Natural killer cell treated with Interleukin-12 subunit alpha and Interleukin-12 subunit beta and Interleukin-15 and Interleukin-18, amount 100 ng/mL, for 72 hours (primary cell): ENCODE measurements around the gene RNU1-3. TPM values are rescaled to one million over a fixed set of nuclear protein-coding genes. Genes with fewer than 3 reads are reported as not detected.
"Not testable (repeated sequence)": the region's sequence is repeated elsewhere in the genome, so short reads cannot be mapped to it uniquely, and the experiment has no call there.

ENCODE experiments used
- ATAC-seq, 2 donors: fragments of 150-1000 bp; cut with Tn5 transposase in 1 of 2; sonication (Bioruptor Pico), chemical (Tn5 transposase) in 1 of 2; 2 replicates each; pipeline ENCODE4 v1.10.0; 2021
- DNase-seq: peaks from one replicate; pipeline ENCODE4 v3.0.0; 2022; ENCODE audit warnings: low spot score
- H3K27ac Mint-ChIP-seq, 2 donors: 1 replicate in 1 of 2; 2 replicates in 1 of 2; pipeline ENCODE4 v1.8.0; 2022; ENCODE audit warnings: mixed read lengths in 2 of 2, mild to moderate bottlenecking in 1 of 2, moderate library complexity in 1 of 2
- H3K27me3 Mint-ChIP-seq, 2 donors: 1 replicate in 1 of 2; 2 replicates in 1 of 2; pipeline ENCODE4 v1.8.0; 2022; ENCODE audit warnings: mixed read lengths in 2 of 2
- H3K36me3 Mint-ChIP-seq: one replicate; pipeline ENCODE4 v1.8.0; 2022; ENCODE audit warnings: mixed read lengths
- H3K4me1 Mint-ChIP-seq, 2 donors: 1 replicate in 1 of 2; 2 replicates in 1 of 2; pipeline ENCODE4 v1.8.0; 2022; ENCODE audit warnings: low read depth in 2 of 2, mixed read lengths in 2 of 2, mild to moderate bottlenecking in 1 of 2
- H3K4me3 Mint-ChIP-seq: one replicate; pipeline ENCODE4 v1.8.0; 2022; ENCODE audit warnings: mixed read lengths
- H3K9me3 Mint-ChIP-seq: 2 replicates; pipeline ENCODE4 v1.8.0; 2022; ENCODE audit warnings: mixed read lengths
- total RNA-seq, 2 donors: library from RNA; stranded (reverse); gene quantifications; one replicate each; pipeline ENCODE4 v1.2.3, GENCODE V29; 2022

The RNU1-3 gene
- total RNA-seq, 2 donors from 2014 or later = 1,591 to 3,879 TPM

DNA sequence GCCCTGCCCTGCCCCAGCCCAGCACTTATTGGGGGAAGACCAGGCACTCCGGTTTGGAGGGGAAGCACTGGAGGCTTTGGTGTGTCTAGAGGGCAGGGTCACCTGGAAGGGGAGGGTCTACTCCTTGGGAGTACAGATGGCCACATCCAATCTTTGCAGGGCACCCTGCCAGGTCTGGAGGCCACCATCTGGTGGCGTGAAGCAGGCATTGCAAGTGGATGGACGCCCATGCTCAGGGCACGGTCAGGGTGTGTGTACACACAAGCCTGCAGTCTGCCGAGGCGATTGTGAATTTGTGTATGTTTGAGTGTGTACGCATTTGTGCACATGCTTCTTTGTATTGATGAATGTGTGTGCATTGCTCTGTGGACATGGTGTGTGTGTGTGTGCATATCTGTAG lies 36.4 kb upstream of the RNU1-3 start:
- not testable (repeated sequence) for H3K4me1 Mint-ChIP-seq

GRCh38 chr1:16702280-16702679 lies 35.5 kb upstream of the RNU1-3 start:
- not testable (repeated sequence) for H3K36me3 Mint-ChIP-seq, H3K27ac Mint-ChIP-seq, H3K9me3 Mint-ChIP-seq, H3K27me3 Mint-ChIP-seq, H3K4me3 Mint-ChIP-seq, H3K4me1 Mint-ChIP-seq, ATAC-seq, DNase-seq

More for the DNA sequence above, 36.4 kb upstream of the RNU1-3 start:
- H3K27me3 Mint-ChIP-seq, H3K4me3 Mint-ChIP-seq, H3K36me3 Mint-ChIP-seq, H3K27ac Mint-ChIP-seq, DNase-seq, H3K9me3 Mint-ChIP-seq: not testable (repeated sequence)
- ATAC-seq = peak; percentile 56 to 58

DNA sequence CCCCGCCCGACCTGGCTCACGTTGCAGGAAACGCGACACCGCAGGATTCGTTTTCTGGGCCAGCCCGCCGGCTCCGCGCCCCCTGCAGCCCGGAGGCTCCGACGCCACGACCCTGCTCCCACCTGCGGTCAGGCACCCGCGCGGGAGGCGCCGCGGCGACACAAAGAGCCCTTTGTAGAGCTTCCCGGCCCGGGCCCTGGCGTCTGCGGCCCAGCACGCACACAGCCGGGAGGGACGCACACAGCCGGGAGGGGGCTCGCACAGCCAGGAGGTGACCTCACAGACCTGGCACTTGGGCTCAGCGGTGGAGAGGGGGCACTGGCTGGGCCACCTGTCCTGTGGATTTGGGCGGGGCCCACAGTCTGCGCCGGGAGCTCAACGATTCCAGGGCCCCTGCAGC lies 34.4 kb upstream of the RNU1-3 start:
- DNase-seq, H3K4me3 Mint-ChIP-seq, ATAC-seq, H3K27ac Mint-ChIP-seq, H3K36me3 Mint-ChIP-seq, H3K4me1 Mint-ChIP-seq, H3K9me3 Mint-ChIP-seq, H3K27me3 Mint-ChIP-seq: not testable (repeated sequence)

DNA sequence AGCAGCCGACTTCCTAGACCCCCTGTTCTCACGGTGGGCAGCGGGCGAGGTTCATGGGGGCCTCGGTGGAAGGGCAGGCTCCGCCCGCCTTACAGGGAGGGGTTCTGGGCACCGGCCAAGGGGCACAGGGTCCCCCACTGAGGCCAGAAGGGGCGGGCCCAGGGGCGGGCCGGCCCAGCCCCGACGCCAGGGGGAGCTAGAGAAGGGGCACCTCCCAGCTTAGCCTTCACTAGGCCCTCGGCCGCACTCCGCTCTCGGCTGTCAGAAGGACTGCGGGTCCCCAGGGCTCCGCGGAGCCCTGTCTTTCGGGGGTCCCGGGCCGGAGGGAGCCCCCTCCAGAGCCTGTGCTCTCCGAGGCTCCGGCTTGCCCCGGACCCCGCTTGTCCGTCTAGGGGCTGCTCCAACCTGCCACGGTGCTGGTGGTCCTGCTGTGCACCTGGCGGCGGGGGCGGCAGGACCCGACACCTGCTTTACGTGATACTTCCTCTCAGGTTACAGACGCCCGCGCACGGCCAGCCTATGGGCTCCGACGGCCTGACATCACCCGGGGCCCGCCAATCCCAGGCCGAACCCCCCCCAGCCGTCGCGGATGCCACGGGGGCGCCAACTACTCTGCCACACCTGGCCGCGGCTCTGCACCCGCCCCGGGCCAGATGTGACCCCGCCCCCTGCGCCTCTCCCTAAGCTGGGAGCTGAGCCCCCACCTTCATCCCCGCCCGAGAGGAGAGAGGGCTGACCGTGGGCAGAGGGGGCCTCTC lies 33.6 kb upstream of the RNU1-3 start:
- not testable (repeated sequence) for DNase-seq, H3K4me3 Mint-ChIP-seq, H3K27me3 Mint-ChIP-seq, H3K4me1 Mint-ChIP-seq, H3K9me3 Mint-ChIP-seq, H3K36me3 Mint-ChIP-seq, ATAC-seq, H3K27ac Mint-ChIP-seq

- H3K36me3 Mint-ChIP-seq, ATAC-seq, DNase-seq, H3K4me3 Mint-ChIP-seq, H3K9me3 Mint-ChIP-seq, H3K4me1 Mint-ChIP-seq, H3K27me3 Mint-ChIP-seq, H3K27ac Mint-ChIP-seq: not testable (repeated sequence)
Measured at GRCh38 chr1:16699440-16699839, 32.7 kb upstream of the RNU1-3 start.

DNA sequence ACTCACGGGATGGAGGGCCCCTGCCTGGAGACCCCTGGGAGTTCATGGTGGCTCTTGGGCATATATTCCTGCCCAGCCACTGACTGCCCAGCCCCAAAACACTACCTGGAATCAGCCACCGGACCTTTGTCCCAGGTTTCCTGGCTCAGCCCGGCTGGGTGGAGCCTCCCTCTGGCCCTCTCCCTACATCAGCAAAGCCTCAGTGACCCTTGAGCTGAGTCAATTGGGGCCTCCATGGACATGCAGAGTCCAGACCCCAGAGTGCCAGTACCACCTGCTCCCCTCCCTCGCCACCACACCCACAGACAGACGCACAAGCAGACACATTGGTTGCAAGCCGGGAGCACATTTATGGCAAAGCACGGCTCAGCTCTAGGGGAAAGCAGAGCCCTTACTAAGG lies 30.4 kb upstream of the RNU1-3 start:
- H3K4me3 Mint-ChIP-seq, H3K27me3 Mint-ChIP-seq, H3K4me1 Mint-ChIP-seq, H3K27ac Mint-ChIP-seq, DNase-seq, H3K9me3 Mint-ChIP-seq, H3K36me3 Mint-ChIP-seq, ATAC-seq: not testable (repeated sequence)

DNA sequence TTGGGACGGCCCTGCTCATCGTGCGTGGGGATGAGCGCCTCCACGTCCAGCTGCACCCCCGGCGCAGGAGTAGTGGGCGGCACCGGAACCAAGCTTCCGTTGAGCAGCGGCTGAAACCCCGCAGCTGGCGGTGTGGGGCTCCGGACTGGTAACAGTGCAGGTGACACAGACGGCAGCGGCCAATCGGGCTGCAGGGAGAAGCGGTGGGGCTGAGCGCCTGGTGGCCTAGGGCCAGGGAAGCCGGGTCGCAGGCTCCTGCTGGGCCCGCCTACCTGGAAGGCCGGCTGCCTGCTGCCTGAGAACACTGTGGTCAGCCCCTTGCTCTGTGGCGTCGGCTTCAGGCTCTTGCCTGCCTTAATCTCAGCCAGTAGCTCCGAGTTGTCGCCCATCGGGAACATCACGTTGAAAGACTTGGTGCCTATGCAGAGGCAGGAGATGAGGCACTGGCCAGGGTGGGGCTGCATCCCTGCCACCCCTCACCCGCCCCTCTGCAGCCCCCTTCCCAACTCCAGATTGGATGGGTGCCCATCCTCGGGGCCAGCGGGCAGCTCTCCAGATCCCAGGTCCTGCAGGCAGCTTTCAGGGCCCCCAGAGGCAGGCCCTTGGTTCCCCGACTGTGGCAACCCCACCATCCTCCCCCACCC lies 29.9 kb upstream of the RNU1-3 start:
- H3K4me1 Mint-ChIP-seq, ATAC-seq, H3K4me3 Mint-ChIP-seq, DNase-seq, H3K27me3 Mint-ChIP-seq, H3K9me3 Mint-ChIP-seq, H3K36me3 Mint-ChIP-seq, H3K27ac Mint-ChIP-seq: not testable (repeated sequence)

DNA sequence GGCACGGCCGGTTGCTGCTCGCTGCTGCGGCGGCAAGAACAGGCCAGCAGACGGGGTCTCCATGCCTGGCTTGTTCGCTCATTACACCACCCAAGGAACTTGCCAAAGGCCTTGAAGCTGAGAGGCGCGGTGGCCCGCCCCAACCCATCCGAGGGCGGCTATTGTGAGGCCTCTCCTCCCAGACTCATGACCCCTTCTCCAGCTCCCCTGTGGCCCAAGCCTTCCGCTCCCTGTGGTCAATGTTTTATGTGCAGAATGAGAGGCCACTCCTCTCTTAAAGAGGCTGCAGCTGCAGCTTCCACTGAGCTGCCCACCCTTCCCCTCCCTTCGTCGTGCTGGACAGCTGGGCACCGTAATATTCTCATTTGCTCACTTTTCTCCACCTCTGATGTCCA lies 27.6 kb upstream of the RNU1-3 start:
- not testable (repeated sequence) for H3K4me3 Mint-ChIP-seq, H3K9me3 Mint-ChIP-seq, H3K4me1 Mint-ChIP-seq, H3K27ac Mint-ChIP-seq, ATAC-seq, H3K27me3 Mint-ChIP-seq, H3K36me3 Mint-ChIP-seq, DNase-seq

DNA sequence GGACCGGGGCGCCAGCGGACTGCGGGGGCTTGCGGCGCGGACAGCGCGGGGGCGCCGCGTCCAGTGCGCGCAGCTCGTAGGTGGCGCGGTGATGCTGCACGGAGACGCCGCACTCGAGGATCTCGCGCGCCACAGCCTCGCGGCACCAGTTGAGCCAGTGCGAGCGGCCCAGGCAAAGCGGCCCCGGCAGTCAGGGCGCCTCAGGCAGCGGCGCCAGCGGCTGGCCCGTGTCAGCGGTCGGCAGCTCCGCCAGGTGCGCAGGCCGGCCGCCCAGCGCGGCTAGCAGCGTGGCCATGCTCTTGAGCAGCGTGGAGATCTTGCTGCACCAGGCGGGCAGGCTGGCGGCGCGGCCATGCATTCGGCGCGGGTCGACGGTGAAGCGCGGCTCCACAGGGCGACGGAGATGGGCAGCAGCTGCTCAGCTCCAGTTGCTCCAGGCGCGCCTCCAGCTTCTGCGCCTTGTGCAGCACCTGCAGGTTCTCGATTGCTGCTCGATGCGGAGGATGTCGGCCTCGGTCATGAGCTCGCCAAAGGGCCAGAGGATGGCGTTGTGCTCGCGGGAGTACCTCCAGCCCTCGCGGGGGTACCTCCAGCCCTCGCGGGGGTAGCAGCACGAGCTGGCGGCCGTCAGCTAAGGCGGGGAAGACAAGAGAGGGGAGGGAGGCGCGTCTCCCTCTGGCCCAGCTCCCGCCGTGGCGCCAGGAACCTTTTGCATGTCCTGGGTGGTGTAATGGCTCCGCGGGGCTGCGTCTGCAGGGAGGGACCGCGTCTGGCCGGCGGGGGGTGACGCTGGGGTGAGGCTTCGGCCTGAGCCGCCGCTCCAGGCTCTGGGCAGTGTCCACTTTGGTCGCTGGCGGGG lies 26.9 kb upstream of the RNU1-3 start:
- H3K27ac Mint-ChIP-seq, H3K4me1 Mint-ChIP-seq, H3K9me3 Mint-ChIP-seq, H3K4me3 Mint-ChIP-seq, H3K27me3 Mint-ChIP-seq, DNase-seq, H3K36me3 Mint-ChIP-seq: not testable (repeated sequence)
- ATAC-seq = peak; percentile 14 to 22

DNA sequence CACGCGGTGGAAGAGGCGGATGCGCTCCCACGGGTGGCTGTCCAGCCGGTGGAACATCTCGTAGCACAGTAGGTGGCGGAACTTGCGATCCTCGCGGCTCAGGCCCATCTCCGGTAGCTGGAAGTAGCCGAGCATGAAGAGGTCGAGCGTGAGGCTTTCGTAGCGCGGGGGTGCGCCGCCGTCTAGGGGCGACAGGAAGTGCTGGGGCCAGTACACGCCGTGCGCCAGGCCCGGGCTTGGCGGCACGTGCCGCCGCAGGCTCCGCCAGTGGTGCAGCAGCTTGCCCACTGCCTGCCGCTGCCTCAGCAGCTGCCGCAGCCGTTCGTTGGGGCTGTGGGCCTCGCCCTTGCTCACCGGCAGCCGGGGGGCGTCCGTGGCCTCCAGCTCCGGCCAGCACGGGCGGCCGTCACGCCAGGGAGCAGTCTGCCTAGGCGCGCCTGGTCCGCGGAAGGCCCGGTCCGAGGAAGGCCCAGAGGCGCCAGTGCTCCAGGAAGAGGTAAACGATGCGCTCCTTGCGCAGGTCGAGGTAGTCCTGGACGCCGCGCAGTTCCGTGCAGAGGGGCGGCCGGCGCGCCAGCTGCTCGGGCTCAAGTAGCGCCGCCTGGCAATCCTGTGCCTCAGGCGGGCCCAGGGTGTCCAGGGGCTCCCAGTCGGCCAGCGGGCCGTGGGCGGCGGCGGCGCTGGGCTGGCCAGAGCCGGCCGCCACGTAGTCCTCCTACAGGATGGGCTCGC lies 26.1 kb upstream of the RNU1-3 start:
- H3K36me3 Mint-ChIP-seq, H3K4me3 Mint-ChIP-seq, H3K9me3 Mint-ChIP-seq, H3K27me3 Mint-ChIP-seq, H3K27ac Mint-ChIP-seq, H3K4me1 Mint-ChIP-seq, DNase-seq: not testable (repeated sequence)
- ATAC-seq = peak in 1 of 2 donors; percentile 24

DNA sequence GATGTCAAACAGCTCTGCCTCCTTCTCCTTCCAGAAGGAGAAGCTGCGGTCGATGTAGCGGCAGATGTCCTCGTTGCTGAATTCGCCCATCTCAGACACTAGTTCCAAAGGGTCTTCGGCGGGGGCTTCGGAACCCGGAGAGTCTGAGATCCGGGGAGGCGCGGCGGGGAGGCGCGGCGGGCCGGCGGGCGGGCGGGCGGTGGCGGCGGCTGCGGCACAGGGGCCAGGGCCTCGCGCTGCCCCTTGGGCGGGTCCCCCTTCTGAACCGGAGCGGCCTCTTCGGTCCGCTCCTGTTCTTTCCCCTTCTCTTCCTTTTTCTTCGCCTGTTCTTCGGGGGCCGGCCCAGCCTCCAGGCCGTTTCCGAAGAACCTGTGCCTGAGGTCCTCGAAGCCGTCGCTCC lies 25.5 kb upstream of the RNU1-3 start:
- H3K36me3 Mint-ChIP-seq, H3K27me3 Mint-ChIP-seq, H3K27ac Mint-ChIP-seq, H3K4me1 Mint-ChIP-seq, H3K9me3 Mint-ChIP-seq, ATAC-seq, DNase-seq, H3K4me3 Mint-ChIP-seq: not testable (repeated sequence)

GRCh38 chr1:16690971-16691682 lies 24.4 kb upstream of the RNU1-3 start:
- not testable (repeated sequence) for H3K4me3 Mint-ChIP-seq, H3K4me1 Mint-ChIP-seq, H3K9me3 Mint-ChIP-seq, ATAC-seq, DNase-seq, H3K27me3 Mint-ChIP-seq, H3K36me3 Mint-ChIP-seq, H3K27ac Mint-ChIP-seq

DNA sequence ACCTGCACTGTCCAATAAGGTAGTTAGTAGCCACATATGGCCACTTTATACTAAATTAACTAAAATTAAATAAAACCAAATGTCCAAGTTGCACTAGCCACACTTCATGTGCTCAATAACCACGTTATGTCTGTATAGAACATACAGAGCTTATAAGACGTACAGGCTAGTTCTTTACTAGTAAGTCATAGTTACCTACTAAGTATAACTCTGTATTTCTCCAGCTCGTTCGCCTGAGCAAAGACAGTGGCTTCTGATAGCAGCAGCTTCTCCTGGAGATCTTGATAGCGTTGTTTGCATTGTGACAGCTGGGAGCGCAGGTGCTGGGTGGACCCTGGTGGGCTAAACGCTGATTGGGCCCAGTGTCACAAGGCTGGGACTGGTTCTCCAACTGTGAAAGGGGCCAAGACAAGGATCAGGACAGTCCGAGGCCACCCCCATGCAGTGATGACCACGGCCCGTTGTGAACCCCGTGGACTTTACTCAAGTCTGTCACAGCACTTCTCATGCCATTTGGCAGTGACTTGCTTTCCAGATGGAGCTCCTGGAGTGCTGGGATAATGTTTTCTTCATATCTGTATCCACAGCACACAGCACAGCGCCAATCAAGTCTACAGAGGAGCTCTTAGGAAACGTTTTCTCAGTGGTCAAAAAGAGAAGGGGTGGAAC lies 20.5 kb upstream of the RNU1-3 start:
- not testable (repeated sequence) for H3K9me3 Mint-ChIP-seq, H3K4me3 Mint-ChIP-seq, H3K27ac Mint-ChIP-seq, H3K4me1 Mint-ChIP-seq, H3K27me3 Mint-ChIP-seq, H3K36me3 Mint-ChIP-seq, DNase-seq
- ATAC-seq = peak in 1 of 2 donors; percentile 45
